ENCODE measurements around the gene ZMYM4. TPM values are rescaled to one million over a fixed set of nuclear protein-coding genes. Genes with fewer than 3 reads are reported as not detected.

The ZMYM4 gene
- total RNA-seq, 1 donor from 2014 or later = 64.8 TPM

GRCh38 chr1:35436078-35436477, 167.6 kb downstream of the ZMYM4 start:
- peaks cover 14% of the 10 kb centered on the region for H3K27me3 Mint-ChIP-seq (ENCODE audit: unreplicated experiment)
- H3K36me3 Mint-ChIP-seq (ENCODE audit: unreplicated experiment) = peaks cover 30% of the 10 kb centered on the region
- H3K9me3 Mint-ChIP-seq (ENCODE audit: unreplicated experiment) = peaks cover 17% of the 10 kb centered on the region
- peaks cover 12% of the 10 kb centered on the region for H3K4me1 Mint-ChIP-seq (ENCODE audit: low read depth, unreplicated experiment)
- no peak for TF ChIP-seq CTCF (IDR thresholded peaks at IDR 0.05; ENCODE audit: partially characterized antibody, unreplicated experiment)
- no peak overlapping the region for H3K4me3 Mint-ChIP-seq (ENCODE audit: unreplicated experiment)
- no peak for DNase-seq
- H3K27ac Mint-ChIP-seq (ENCODE audit: unreplicated experiment) = no peak overlapping the region

- peaks cover 12% of the 10 kb centered on the region for H3K4me1 Mint-ChIP-seq (ENCODE audit: low read depth, unreplicated experiment)
- no peak for DNase-seq
- no peak overlapping the region for H3K4me3 Mint-ChIP-seq (ENCODE audit: unreplicated experiment)
- H3K27ac Mint-ChIP-seq (ENCODE audit: unreplicated experiment) = no peak overlapping the region
- peaks cover 17% of the 10 kb centered on the region for H3K9me3 Mint-ChIP-seq (ENCODE audit: unreplicated experiment)
- peaks cover 29% of the 10 kb centered on the region for H3K36me3 Mint-ChIP-seq (ENCODE audit: unreplicated experiment)
- no peak for TF ChIP-seq CTCF (IDR thresholded peaks at IDR 0.05; ENCODE audit: partially characterized antibody, unreplicated experiment)
- peaks cover 14% of the 10 kb centered on the region for H3K27me3 Mint-ChIP-seq (ENCODE audit: unreplicated experiment)
These were observed 168.7 kb downstream of the ZMYM4 start for GRCh38 chr1:35437200-35437599.

GRCh38 chr1:35439626-35440025, 171.1 kb downstream of the ZMYM4 start:
- peaks cover 3% of the 10 kb centered on the region for H3K4me1 Mint-ChIP-seq (ENCODE audit: low read depth, unreplicated experiment)
- DNase-seq = no peak
- peaks cover 10% of the 10 kb centered on the region for H3K27me3 Mint-ChIP-seq (ENCODE audit: unreplicated experiment)
- H3K36me3 Mint-ChIP-seq (ENCODE audit: unreplicated experiment) = peaks cover 21% of the 10 kb centered on the region
- H3K27ac Mint-ChIP-seq (ENCODE audit: unreplicated experiment) = peak overlapping the region; percentile 33
- H3K9me3 Mint-ChIP-seq (ENCODE audit: unreplicated experiment) = peaks cover 17% of the 10 kb centered on the region
- H3K4me3 Mint-ChIP-seq (ENCODE audit: unreplicated experiment) = no peak overlapping the region
- TF ChIP-seq CTCF (IDR thresholded peaks at IDR 0.05; ENCODE audit: partially characterized antibody, unreplicated experiment) = no peak

- Mint-ChIP-seq H3K36me3 (ENCODE audit: unreplicated experiment) (peaks cover 16% of the 10 kb centered on the region), H3K4me3 (ENCODE audit: unreplicated experiment) (no peak overlapping the region)
These were observed 173.5 kb downstream of the ZMYM4 start for GRCh38 chr1:35441926-35442579.

More at GRCh38 chr1:35441926-35442579, 173.5 kb downstream of the ZMYM4 start:
- DNase-seq = no peak
- TF ChIP-seq CTCF (IDR thresholded peaks at IDR 0.05; ENCODE audit: partially characterized antibody, unreplicated experiment) = no peak
- no peaks in the 10 kb centered on the region for H3K4me1 Mint-ChIP-seq (ENCODE audit: low read depth, unreplicated experiment)
- H3K27ac Mint-ChIP-seq (ENCODE audit: unreplicated experiment) = no peak overlapping the region
- peaks cover 10% of the 10 kb centered on the region for H3K27me3 Mint-ChIP-seq (ENCODE audit: unreplicated experiment)
- H3K9me3 Mint-ChIP-seq (ENCODE audit: unreplicated experiment) = peaks cover 13% of the 10 kb centered on the region
